Measurements from ENCODE around the gene GSTM4. TPM values are rescaled to one million over a fixed set of nuclear protein-coding genes. Genes with fewer than 3 reads are reported as not detected.

Gene GSTM4
- total RNA-seq, 2 donors from 2014 or later, result 24.6 to 52.6 TPM

Other genes starting within 250 kb of the GSTM4 start
- 10 to 100 TPM; 19.8 to 27.6 TPM for gene PSMA5, start 229.7 kb upstream of the GSTM4 start, total RNA-seq
- gene SYPL2, start 189.6 kb upstream of the GSTM4 start, total RNA-seq, result 1 to 10 TPM; 4.7 to 9.6 TPM
- gene ATXN7L2, start 172.2 kb upstream of the GSTM4 start, total RNA-seq, result 1 to 10 TPM; 2.4 to 3.5 TPM
- gene CYB561D1, start 162.0 kb upstream of the GSTM4 start, total RNA-seq, result 1 to 10 TPM; 2.6 to 6.9 TPM
- 10 to 100 TPM; 11.0 to 15.1 TPM for gene AMIGO1, start 146.4 kb upstream of the GSTM4 start, total RNA-seq
- gene GPR61, start 116.2 kb upstream of the GSTM4 start, total RNA-seq, result under 1 TPM; 0.11 to 0.16 TPM
- 1 to 10 TPM; 2.6 to 2.8 TPM for gene GNAI3, start 107.5 kb upstream of the GSTM4 start, total RNA-seq
- under 1 TPM in 1 of 2 donors, not detected in 1; 0.59 TPM for gene GNAT2, start 36.5 kb upstream of the GSTM4 start, total RNA-seq
- 10 to 100 TPM; 16.1 to 17.9 TPM for gene AMPD2, start 36.3 kb upstream of the GSTM4 start, total RNA-seq
- 10 to 100 TPM; 31.7 to 53.8 TPM for gene GSTM2, start 12.0 kb downstream of the GSTM4 start, total RNA-seq
- 10 to 100 TPM in 1 of 2 donors, not detected in 1; 21.6 TPM for gene GSTM1, start 31.7 kb downstream of the GSTM4 start, total RNA-seq
- 1 to 10 TPM; 2.8 to 3.6 TPM for gene GSTM5, start 56.2 kb downstream of the GSTM4 start, total RNA-seq
- gene GSTM3, start 84.9 kb downstream of the GSTM4 start, total RNA-seq, result 100 to 1,000 TPM; 121 to 197 TPM
- under 1 TPM in 1 of 2 donors, not detected in 1; 0.19 TPM for gene EPS8L3, start 107.8 kb downstream of the GSTM4 start, total RNA-seq

Data from right atrium auricular region (tissue), 2 donors.